Measurements from ENCODE around the gene NRG4.

Gene NRG4

GRCh38 chr15:75926931-75927330 is 85.3 kb downstream of the NRG4 start (continued):
- no peak for TF ChIP-seq ZNF311 (tag by site-specific recombination; IDR thresholded peaks at IDR 0.05; ENCODE audit: borderline replicate concordance)

GRCh38 chr15:75925440-75925839 is 86.8 kb downstream of the NRG4 start:
- ChIA-PET POLR2A (interaction anchor here (0.6 kb wide), 1 partner anchor 244 kb away, joined by 3 read pairs; no protein-coding TSS in a partner anchor), CTCF (interaction anchor here (0.7 to 1.3 kb wide), 4 partner anchors 12 to 226 kb away, joined by 3 to 4 read pairs (median 3); no protein-coding TSS in a partner anchor)
- H3K27ac ChIP-seq (ENCODE audit: extremely low read depth, low read depth, low read length), result no peak overlapping the region
- H3K4me1 ChIP-seq (ENCODE audit: control insufficient read depth, insufficient read depth, low read length), result peaks cover 9% of the 10 kb centered on the region
- no peak for TF ChIP-seq PATZ1 (tag by site-specific recombination; IDR thresholded peaks at IDR 0.05)
- TF ChIP-seq ZNF214 (tag by site-specific recombination; IDR thresholded peaks at IDR 0.05; ENCODE audit: borderline replicate concordance), result no peak
- no peak for TF ChIP-seq ZNF701 (tag by site-specific recombination; IDR thresholded peaks at IDR 0.05)
- no peak for TF ChIP-seq ZNF10 (tag by site-specific recombination; IDR thresholded peaks at IDR 0.05)
- no peak for TF ChIP-seq ZNF610 (tag by site-specific recombination; IDR thresholded peaks at IDR 0.05; ENCODE audit: borderline replicate concordance)
- TF ChIP-seq ZNF391 (tag by site-specific recombination; IDR thresholded peaks at IDR 0.05; ENCODE audit: borderline replicate concordance, low read depth), result no peak
- TF ChIP-seq ZSCAN16 (tag by site-specific recombination; IDR thresholded peaks at IDR 0.05), result no peak
- TF ChIP-seq ZNF112 (tag by site-specific recombination; IDR thresholded peaks at IDR 0.05), result no peak
- TF ChIP-seq HOXA7 (CRISPR knock-in tag; IDR thresholded peaks at IDR 0.05; ENCODE audit: borderline replicate concordance), result no peak
- TF ChIP-seq ZFHX2 (tag by site-specific recombination; conservative IDR thresholded peaks at IDR 0.05), result no peak
- H3K36me3 ChIP-seq (ENCODE audit: control insufficient read depth in 2 of 2, insufficient read depth in 1 of 2, low read length in 2 of 2), result peaks cover 42 to 74% of the 10 kb centered on the region in 2 experiments
- no peak overlapping the region for H3K4me3 ChIP-seq (ENCODE audit: low read depth, low read length)
- H3K9me3 ChIP-seq (ENCODE audit: control insufficient read depth, insufficient read depth, low read depth, low read length), result no peaks in the 10 kb centered on the region

GRCh38 chr15:75924576-75924975 is 87.6 kb downstream of the NRG4 start:
- POLR2A ChIA-PET, result no interaction called here
- peaks cover 33 to 74% of the 10 kb centered on the region in 2 experiments for H3K36me3 ChIP-seq (ENCODE audit: control insufficient read depth in 2 of 2, insufficient read depth in 1 of 2, low read length in 2 of 2)
- peaks cover 4% of the 10 kb centered on the region for H3K4me1 ChIP-seq (ENCODE audit: control insufficient read depth, insufficient read depth, low read length)
- no peaks in the 10 kb centered on the region for H3K9me3 ChIP-seq (ENCODE audit: control insufficient read depth, insufficient read depth, low read depth, low read length)
- no peak overlapping the region for H3K4me3 ChIP-seq (ENCODE audit: low read depth, low read length)
- no peak for TF ChIP-seq ZNF677 (tag by site-specific recombination; IDR thresholded peaks at IDR 0.05)
- TF ChIP-seq PATZ1 (tag by site-specific recombination; IDR thresholded peaks at IDR 0.05), result no peak
- TF ChIP-seq ZNF132 (tag by site-specific recombination; IDR thresholded peaks at IDR 0.05; ENCODE audit: borderline replicate concordance), result no peak
- TF ChIP-seq IKZF3 (tag by site-specific recombination; IDR thresholded peaks at IDR 0.05), result no peak
- TF ChIP-seq ZSCAN23 (tag by site-specific recombination; IDR thresholded peaks at IDR 0.05), result no peak
- no peak for TF ChIP-seq ZBTB10 (tag by site-specific recombination; IDR thresholded peaks at IDR 0.05)
- CTCF ChIA-PET, result interaction anchor here (0.7 to 2.0 kb wide), 5 partner anchors 13 to 226 kb away, joined by 3 to 8 read pairs (median 3); no protein-coding TSS in a partner anchor
- no peak overlapping the region for H3K27ac ChIP-seq (ENCODE audit: extremely low read depth, low read depth, low read length)
